HG02884 (cell line): ENCODE results near the gene MAD1L1.

Source experiments
- ATAC-seq: cut with Tn5 transposase; IDR thresholded peaks from one replicate; pipeline ENCODE4 v1.9.1; 2021; ENCODE audit warnings: mild to moderate bottlenecking, moderate library complexity; ENCODE audit not compliant: unreplicated experiment

Gene MAD1L1

GRCh38 chr7:2108071-2108455 is 124.7 kb downstream of the MAD1L1 start:
- ATAC-seq: no peak

GRCh38 chr7:2107386-2108070 is 125.2 kb downstream of the MAD1L1 start:
- ATAC-seq: no peak

- no peak for ATAC-seq
These were observed 125.8 kb downstream of the MAD1L1 start for GRCh38 chr7:2106924-2107323.

- ATAC-seq: no peak
These were observed 126.3 kb downstream of the MAD1L1 start for GRCh38 chr7:2106440-2106839.

- no peak for ATAC-seq
These were observed 126.8 kb downstream of the MAD1L1 start for GRCh38 chr7:2105917-2106316.

- ATAC-seq: no peak
These were observed 127.5 kb downstream of the MAD1L1 start for GRCh38 chr7:2105280-2105679.

GRCh38 chr7:2104716-2105115 is 128.0 kb downstream of the MAD1L1 start:
- ATAC-seq: no peak

- ATAC-seq: no peak
These were observed 128.5 kb downstream of the MAD1L1 start for GRCh38 chr7:2104107-2104710.

GRCh38 chr7:2103071-2103898 is 129.5 kb downstream of the MAD1L1 start:
- no peak for ATAC-seq

GRCh38 chr7:2102375-2102723 is 130.4 kb downstream of the MAD1L1 start:
- ATAC-seq: no peak

- ATAC-seq: no peak
These were observed 130.9 kb downstream of the MAD1L1 start for GRCh38 chr7:2101630-2102374.

GRCh38 chr7:2100278-2101208 is 132.2 kb downstream of the MAD1L1 start:
- no peak for ATAC-seq

- ATAC-seq: no peak
These were observed 133.4 kb downstream of the MAD1L1 start for GRCh38 chr7:2099048-2099957.

GRCh38 chr7:2098496-2098895 is 134.2 kb downstream of the MAD1L1 start:
- no peak for ATAC-seq

GRCh38 chr7:2098056-2098455 is 134.7 kb downstream of the MAD1L1 start:
- ATAC-seq: no peak

GRCh38 chr7:2097492-2097891 is 135.3 kb downstream of the MAD1L1 start:
- ATAC-seq: no peak

GRCh38 chr7:2096692-2097387 is 135.9 kb downstream of the MAD1L1 start:
- no peak for ATAC-seq

- ATAC-seq: no peak
These were observed 137.3 kb downstream of the MAD1L1 start for GRCh38 chr7:2095436-2095835.
